C1 segment of cervical spinal cord (tissue), 14 donors: ENCODE measurements around the gene CTSD.

ENCODE experiments used
- DNase-seq, 14 donors: peaks; one replicate each; lab custom pipeline; 2025; lab: John Stamatoyannopoulos, UW

CTSD gene

GRCh38 chr11:1744891-1745700 lies 18.6 kb downstream of the CTSD start:
- DNase-seq, result peak in 3 of 14 donors; percentile 29 to 89 (median 38)

- DNase-seq, result peak in 10 of 14 donors; percentile 28 to 73 (median 56)
Observed at GRCh38 chr11:1744137-1744886, 19.4 kb downstream of the CTSD start.

GRCh38 chr11:1743585-1744136 lies 20.1 kb downstream of the CTSD start:
- DNase-seq, result no peak

GRCh38 chr11:1742869-1743584 lies 20.7 kb downstream of the CTSD start:
- DNase-seq, result no peak

GRCh38 chr11:1742371-1742770 lies 21.4 kb downstream of the CTSD start:
- no peak for DNase-seq

GRCh38 chr11:1741741-1742140 lies 22.0 kb downstream of the CTSD start:
- DNase-seq, result no peak

- DNase-seq, result no peak
Observed at GRCh38 chr11:1740786-1741530, 22.8 kb downstream of the CTSD start.

GRCh38 chr11:1739576-1739975 lies 24.2 kb downstream of the CTSD start:
- DNase-seq, result peak in 1 of 14 donors; percentile 39

GRCh38 chr11:1738380-1738779 lies 25.3 kb downstream of the CTSD start:
- DNase-seq, result no peak

GRCh38 chr11:1737080-1737757 lies 26.5 kb downstream of the CTSD start:
- DNase-seq, result no peak

- DNase-seq, result no peak
Observed at GRCh38 chr11:1736447-1736992, 27.2 kb downstream of the CTSD start.

- DNase-seq, result no peak
Observed at GRCh38 chr11:1735271-1735670, 28.5 kb downstream of the CTSD start.

GRCh38 chr11:1734641-1735081 lies 29.1 kb downstream of the CTSD start:
- no peak for DNase-seq

GRCh38 chr11:1733716-1734640 lies 29.7 kb downstream of the CTSD start:
- DNase-seq, result no peak

- DNase-seq, result no peak
Observed at GRCh38 chr11:1733009-1733715, 30.6 kb downstream of the CTSD start.

- no peak for DNase-seq
Observed at GRCh38 chr11:1732418-1733008, 31.2 kb downstream of the CTSD start.

- DNase-seq, result no peak
Observed at GRCh38 chr11:1731451-1732059, 32.2 kb downstream of the CTSD start.
